MM.1S (cell line): Measurements from ENCODE around the gene PPP1R3A.

Experiments used
- DNase-seq: peaks from one replicate; pipeline ENCODE4 v3.0.0-alpha.2; 2015
- H2AFZ ChIP-seq: fragments of 300-600 bp; sonication (generic); 2 replicates; pipeline ENCODE4 v1.6.0; 2016; ENCODE audit warnings: antibody characterized with exemption, low read length
- H3F3A ChIP-seq: fragments of 300-600 bp; sonication (generic); 2 replicates; pipeline ENCODE4 v1.6.1; 2016; ENCODE audit warnings: mild to moderate bottlenecking, antibody characterized with exemption, low read length, moderate library complexity, mixed read lengths; ENCODE audit not compliant: insufficient read depth
- H3K27ac ChIP-seq: fragments of 300-600 bp; sonication (generic); 2 replicates; pipeline ENCODE4 v1.5.1; 2016; ENCODE audit warnings: mild to moderate bottlenecking, low read length
- H3K27me3 ChIP-seq: fragments of 300-600 bp; sonication (generic); replicated peaks from 2 replicates; pipeline ENCODE4 v1.6.0; 2016; ENCODE audit warnings: low read length; ENCODE audit not compliant: insufficient read depth
- H3K36me3 ChIP-seq: fragments of 300-600 bp; sonication (generic); replicated peaks from 2 replicates; pipeline ENCODE4 v1.6.1; 2016; ENCODE audit warnings: mild to moderate bottlenecking, low read length, mixed read lengths; ENCODE audit not compliant: insufficient read depth
- H3K4me1 ChIP-seq: fragments of 300-600 bp; sonication (generic); 2 replicates; pipeline ENCODE4 v1.6.1; 2016; ENCODE audit warnings: low read length, mixed read lengths
- H3K4me2 ChIP-seq: fragments of 300-600 bp; sonication (generic); 2 replicates; pipeline ENCODE4 v1.6.0; 2016; ENCODE audit warnings: low read depth, low read length
- H3K4me3 ChIP-seq: fragments of 300-600 bp; sonication (generic); 2 replicates; pipeline ENCODE4 v1.5.1; 2016; ENCODE audit warnings: low read length, mixed read lengths
- H3K79me2 ChIP-seq: fragments of 300-600 bp; sonication (generic); 2 replicates; pipeline ENCODE4 v1.6.1; 2016; ENCODE audit warnings: mixed run types, low read length, mixed read lengths
- H3K9ac ChIP-seq: fragments of 300-600 bp; sonication (generic); 2 replicates; pipeline ENCODE4 v1.6.1; 2016; ENCODE audit warnings: low read length, mixed read lengths
- H3K9me2 ChIP-seq: fragments of 300-600 bp; sonication (generic); replicated peaks from 2 replicates; pipeline ENCODE4 v1.6.1; 2016; ENCODE audit warnings: mild to moderate bottlenecking, low read length, mixed read lengths; ENCODE audit not compliant: insufficient read depth
- H3K9me3 ChIP-seq: fragments of 300-600 bp; sonication (generic); replicated peaks from 2 replicates; pipeline ENCODE4 v1.6.1; 2016; ENCODE audit warnings: mild to moderate bottlenecking, low read length, mixed read lengths; ENCODE audit not compliant: insufficient read depth
- H4K20me1 ChIP-seq: fragments of 300-600 bp; sonication (generic); 2 replicates; pipeline ENCODE4 v1.6.1; 2016; ENCODE audit warnings: mild to moderate bottlenecking, low read length, moderate library complexity, mixed read lengths; ENCODE audit not compliant: insufficient read depth
- EZH2 ChIP-seq: fragments of 300-600 bp; sonication (generic); optimal IDR thresholded peaks from 2 replicates; pipeline ENCODE3; 2017; ENCODE audit warnings: low read depth, mild to moderate bottlenecking, antibody characterized with exemption, low read length, mixed read lengths
- EZH2phosphoT487 ChIP-seq: fragments of 300-600 bp; sonication (generic); IDR thresholded peaks from 2 replicates; pipeline ENCODE4 v1.6.1; 2018; ENCODE audit warnings: antibody characterized with exemption, low read length
- TF ChIP-seq, protein P1 (sequence below): fragments of 300-600 bp; sonication (generic); IDR thresholded peaks from 2 replicates; pipeline ENCODE4 v1.5.1; 2016; ENCODE audit warnings: antibody characterized with exemption, low read length, mixed read lengths

PPP1R3A gene

DNA sequence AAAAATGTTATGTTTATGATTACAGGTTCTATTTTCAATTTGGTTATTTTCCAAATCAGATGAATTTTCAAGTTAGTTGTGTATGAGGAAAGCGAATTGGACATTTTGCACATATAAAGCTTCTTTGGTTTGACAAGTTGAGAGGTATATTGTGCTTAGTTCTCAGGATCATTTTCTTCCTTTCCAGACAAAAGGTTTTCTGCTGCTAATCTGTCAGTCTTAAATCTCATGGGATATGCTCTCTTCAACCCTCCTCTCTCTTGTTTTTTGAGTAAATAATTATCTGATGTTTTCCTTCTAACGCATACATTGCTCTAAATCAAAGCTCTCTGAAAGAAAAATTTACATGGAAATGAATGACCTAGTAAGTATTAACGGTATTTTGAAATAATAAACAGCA is 77.9 kb downstream of the PPP1R3A start:
- H4K20me1 ChIP-seq, result no peaks in the 10 kb centered on the region
- no peak overlapping the region for H3K4me2 ChIP-seq
- H3K27me3 ChIP-seq, result no peaks in the 10 kb centered on the region
- no peaks in the 10 kb centered on the region for H3F3A ChIP-seq
- TF ChIP-seq EZH2, result no peak
- TF ChIP-seq, protein P1, sequence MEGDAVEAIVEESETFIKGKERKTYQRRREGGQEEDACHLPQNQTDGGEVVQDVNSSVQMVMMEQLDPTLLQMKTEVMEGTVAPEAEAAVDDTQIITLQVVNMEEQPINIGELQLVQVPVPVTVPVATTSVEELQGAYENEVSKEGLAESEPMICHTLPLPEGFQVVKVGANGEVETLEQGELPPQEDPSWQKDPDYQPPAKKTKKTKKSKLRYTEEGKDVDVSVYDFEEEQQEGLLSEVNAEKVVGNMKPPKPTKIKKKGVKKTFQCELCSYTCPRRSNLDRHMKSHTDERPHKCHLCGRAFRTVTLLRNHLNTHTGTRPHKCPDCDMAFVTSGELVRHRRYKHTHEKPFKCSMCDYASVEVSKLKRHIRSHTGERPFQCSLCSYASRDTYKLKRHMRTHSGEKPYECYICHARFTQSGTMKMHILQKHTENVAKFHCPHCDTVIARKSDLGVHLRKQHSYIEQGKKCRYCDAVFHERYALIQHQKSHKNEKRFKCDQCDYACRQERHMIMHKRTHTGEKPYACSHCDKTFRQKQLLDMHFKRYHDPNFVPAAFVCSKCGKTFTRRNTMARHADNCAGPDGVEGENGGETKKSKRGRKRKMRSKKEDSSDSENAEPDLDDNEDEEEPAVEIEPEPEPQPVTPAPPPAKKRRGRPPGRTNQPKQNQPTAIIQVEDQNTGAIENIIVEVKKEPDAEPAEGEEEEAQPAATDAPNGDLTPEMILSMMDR, result no peak
- TF ChIP-seq EZH2phosphoT487, result no peak
- H3K4me3 ChIP-seq, result no peak overlapping the region
- no peaks in the 10 kb centered on the region for H3K36me3 ChIP-seq
- no peak overlapping the region for H3K27ac ChIP-seq
- no peaks in the 10 kb centered on the region for H3K9me3 ChIP-seq
- H3K9me2 ChIP-seq, result no peaks in the 10 kb centered on the region
- no peak for DNase-seq
- no peaks in the 10 kb centered on the region for H3K79me2 ChIP-seq
- no peak overlapping the region for H3K9ac ChIP-seq
- H2AFZ ChIP-seq, result no peak overlapping the region
- H3K4me1 ChIP-seq, result no peaks in the 10 kb centered on the region

DNA sequence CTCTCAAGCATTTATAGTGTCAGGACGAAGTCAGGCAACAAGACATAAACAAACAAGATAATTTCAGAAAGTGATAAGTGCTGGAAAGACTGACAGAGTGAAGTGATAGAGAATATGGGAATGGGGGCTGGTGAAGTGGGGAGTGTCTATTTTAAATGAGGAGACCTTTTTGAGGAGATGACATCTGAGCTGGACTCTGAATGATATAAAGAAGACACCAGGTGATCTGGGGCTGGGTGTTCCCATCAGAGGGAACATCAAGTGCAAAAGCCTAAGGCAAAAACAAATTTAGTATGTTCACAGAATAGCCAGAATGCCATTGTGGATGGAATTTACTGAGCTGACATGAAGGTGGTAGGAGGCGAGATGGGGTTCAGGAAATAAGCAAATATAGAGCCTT is 83.4 kb downstream of the PPP1R3A start:
- no peak overlapping the region for H2AFZ ChIP-seq
- no peaks in the 10 kb centered on the region for H3K9me2 ChIP-seq
- no peak overlapping the region for H3K9ac ChIP-seq
- no peak overlapping the region for H3K27ac ChIP-seq
- no peaks in the 10 kb centered on the region for H3K4me1 ChIP-seq
- no peaks in the 10 kb centered on the region for H3F3A ChIP-seq
- no peaks in the 10 kb centered on the region for H4K20me1 ChIP-seq
- no peak overlapping the region for H3K4me2 ChIP-seq
- no peak for TF ChIP-seq EZH2phosphoT487
- TF ChIP-seq, protein P1, result no peak
- TF ChIP-seq EZH2, result no peak
- DNase-seq, result no peak
- no peaks in the 10 kb centered on the region for H3K79me2 ChIP-seq
- H3K27me3 ChIP-seq, result no peaks in the 10 kb centered on the region
- no peaks in the 10 kb centered on the region for H3K36me3 ChIP-seq
- no peak overlapping the region for H3K4me3 ChIP-seq
- no peaks in the 10 kb centered on the region for H3K9me3 ChIP-seq

DNA sequence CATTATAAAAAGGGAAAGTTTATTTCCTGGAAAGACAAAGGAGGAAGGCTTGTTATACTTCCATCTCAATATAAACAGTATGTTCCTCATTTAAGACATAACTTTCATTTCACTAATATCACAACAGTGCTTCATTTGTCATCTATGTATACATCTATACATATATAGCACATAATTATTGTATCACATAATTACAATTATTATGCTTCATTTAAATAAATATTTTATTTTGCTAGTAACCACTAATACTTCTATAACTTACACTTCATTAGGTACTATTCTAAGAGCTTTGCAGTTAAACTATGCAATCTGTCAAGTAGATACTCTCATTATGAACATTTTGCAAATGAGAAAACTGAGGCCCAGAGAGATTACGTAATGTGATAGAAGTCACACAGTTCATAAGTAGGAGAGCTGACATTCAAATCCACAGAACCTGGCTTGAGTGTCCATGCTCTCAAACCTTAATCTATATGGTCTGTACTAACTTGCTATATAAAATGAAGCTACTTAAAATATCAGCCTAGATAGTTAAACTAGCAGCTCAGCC is 86.5 kb downstream of the PPP1R3A start:
- no peak overlapping the region for H3K4me2 ChIP-seq
- H3F3A ChIP-seq, result no peaks in the 10 kb centered on the region
- no peaks in the 10 kb centered on the region for H3K4me1 ChIP-seq
- H4K20me1 ChIP-seq, result no peaks in the 10 kb centered on the region
- H3K4me3 ChIP-seq, result no peak overlapping the region
- TF ChIP-seq EZH2phosphoT487 (no peak), EZH2 (no peak)
- TF ChIP-seq, protein P1, result no peak
- H2AFZ ChIP-seq, result no peak overlapping the region
- no peaks in the 10 kb centered on the region for H3K27me3 ChIP-seq
- H3K36me3 ChIP-seq, result no peaks in the 10 kb centered on the region
- no peak overlapping the region for H3K27ac ChIP-seq
- H3K9ac ChIP-seq, result no peak overlapping the region
- H3K9me2 ChIP-seq, result no peaks in the 10 kb centered on the region
- no peak for DNase-seq
- H3K79me2 ChIP-seq, result no peaks in the 10 kb centered on the region
- H3K9me3 ChIP-seq, result no peaks in the 10 kb centered on the region
